Measurements from ENCODE around the gene FGFR3. TPM values are rescaled to one million over a fixed set of nuclear protein-coding genes. Genes with fewer than 3 reads are reported as not detected.

Gene FGFR3
- total and polyA plus RNA-seq, 7 donors: 0.16 to 14.0 (median 0.83) TPM

DNA sequence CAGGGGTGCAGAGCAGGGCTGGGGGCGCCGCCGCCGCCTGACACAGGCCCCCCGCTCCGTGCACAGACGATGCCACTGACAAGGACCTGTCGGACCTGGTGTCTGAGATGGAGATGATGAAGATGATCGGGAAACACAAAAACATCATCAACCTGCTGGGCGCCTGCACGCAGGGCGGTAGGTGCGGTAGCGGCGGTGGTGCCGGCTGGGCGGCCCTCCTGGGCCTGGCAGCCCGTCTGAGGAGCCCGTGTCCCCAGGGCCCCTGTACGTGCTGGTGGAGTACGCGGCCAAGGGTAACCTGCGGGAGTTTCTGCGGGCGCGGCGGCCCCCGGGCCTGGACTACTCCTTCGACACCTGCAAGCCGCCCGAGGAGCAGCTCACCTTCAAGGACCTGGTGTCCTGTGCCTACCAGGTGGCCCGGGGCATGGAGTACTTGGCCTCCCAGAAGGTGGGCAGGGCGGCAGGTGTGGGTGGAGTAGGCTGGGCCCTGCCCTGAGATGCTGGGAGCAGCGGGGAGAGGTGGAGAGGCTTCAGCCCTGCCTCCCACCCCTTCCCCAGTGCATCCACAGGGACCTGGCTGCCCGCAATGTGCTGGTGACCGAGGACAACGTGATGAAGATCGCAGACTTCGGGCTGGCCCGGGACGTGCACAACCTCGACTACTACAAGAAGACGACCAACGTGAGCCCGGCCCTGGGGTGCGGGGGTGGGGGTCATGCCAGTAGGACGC, 12.6 kb downstream of the FGFR3 start:
- H3K36me3 ChIP-seq: no peaks in the 10 kb centered on the region
- DNase-seq: no peak
- intact Hi-C loops (cut with DNase I): no loop called here

GRCh38 chr4:1806223-1806564, 13.1 kb downstream of the FGFR3 start:
- WGBS, 2 donors: 84 to 91% methylated on average over 11 of the region's 11 CpGs
- H3K4me1 ChIP-seq: peaks cover 0 to 22% (median 10%) of the 10 kb centered on the region in 4 donors
- no peaks in the 10 kb centered on the region for H3K36me3 ChIP-seq
- TF ChIP-seq CTCF (IDR thresholded peaks at IDR 0.05) (no peak), POLR2A (IDR thresholded peaks at IDR 0.05) (no peak), EP300 (IDR thresholded peaks at IDR 0.05) (no peak), POLR2AphosphoS5 (IDR thresholded peaks at IDR 0.05) (no peak)
- DNase-seq: no peak
- no peaks in the 10 kb centered on the region for H3K27me3 ChIP-seq
- H3K4me3 ChIP-seq: no peak overlapping the region
- no peaks in the 10 kb centered on the region for H3K9me3 ChIP-seq
- H3K27ac ChIP-seq: no peak overlapping the region
- intact Hi-C loops (cut with DNase I): no loop called here

More for the DNA sequence above, 12.6 kb downstream of the FGFR3 start:
- WGBS, 2 donors: 89 to 91% methylated on average over 47 of the region's 47 CpGs
- Histone ChIP-seq H3K9me3 (no peaks in the 10 kb centered on the region), H3K27ac (no peak overlapping the region), H3K27me3 (peaks cover 0 to 2% (median 0%) of the 10 kb centered on the region in 3 donors), H3K4me3 (no peak overlapping the region), H3K4me1 (peaks cover 0 to 22% (median 10%) of the 10 kb centered on the region in 4 donors)
- no peak for TF ChIP-seq EP300 (IDR thresholded peaks at IDR 0.05)
- no peak for TF ChIP-seq CTCF (IDR thresholded peaks at IDR 0.05)
- TF ChIP-seq POLR2A (IDR thresholded peaks at IDR 0.05): no peak
- no peak for TF ChIP-seq POLR2AphosphoS5 (IDR thresholded peaks at IDR 0.05)

GRCh38 chr4:1806596-1807331, 13.7 kb downstream of the FGFR3 start:
- no peaks in the 10 kb centered on the region for H3K27me3 ChIP-seq
- peaks cover 0 to 22% (median 10%) of the 10 kb centered on the region in 4 donors for H3K4me1 ChIP-seq
- no peak overlapping the region for H3K27ac ChIP-seq
- no peak for DNase-seq
- no peaks in the 10 kb centered on the region for H3K9me3 ChIP-seq
- TF ChIP-seq CTCF (IDR thresholded peaks at IDR 0.05) (no peak), POLR2AphosphoS5 (IDR thresholded peaks at IDR 0.05) (no peak), EP300 (IDR thresholded peaks at IDR 0.05) (no peak), POLR2A (IDR thresholded peaks at IDR 0.05) (no peak)
- intact Hi-C loops (cut with DNase I): no loop called here
- H3K4me3 ChIP-seq: no peak overlapping the region
- WGBS, 2 donors: 88 to 92% methylated on average over 41 of the region's 41 CpGs
- no peaks in the 10 kb centered on the region for H3K36me3 ChIP-seq

DNA sequence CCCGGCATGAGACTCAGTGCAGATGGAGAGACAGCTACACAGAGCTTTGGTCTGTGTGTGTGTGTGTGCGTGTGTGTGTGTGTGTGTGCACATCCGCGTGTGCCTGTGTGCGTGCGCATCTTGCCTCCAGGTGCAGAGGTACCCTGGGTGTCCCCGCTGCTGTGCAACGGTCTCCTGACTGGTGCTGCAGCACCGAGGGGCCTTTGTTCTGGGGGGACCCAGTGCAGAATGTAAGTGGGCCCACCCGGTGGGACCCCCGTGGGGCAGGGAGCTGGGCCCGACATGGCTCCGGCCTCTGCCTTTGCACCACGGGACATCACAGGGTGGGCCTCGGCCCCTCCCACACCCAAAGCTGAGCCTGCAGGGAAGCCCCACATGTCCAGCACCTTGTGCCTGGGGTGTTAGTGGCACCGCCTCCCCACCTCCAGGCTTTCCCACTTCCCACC, 14.3 kb downstream of the FGFR3 start:
- no peak for DNase-seq
- Histone ChIP-seq H3K4me3 (no peak overlapping the region), H3K4me1 (peaks cover 0 to 22% (median 10%) of the 10 kb centered on the region in 4 donors), H3K9me3 (no peaks in the 10 kb centered on the region), H3K27ac (no peak overlapping the region), H3K27me3 (no peaks in the 10 kb centered on the region), H3K36me3 (no peaks in the 10 kb centered on the region)
- TF ChIP-seq POLR2A (IDR thresholded peaks at IDR 0.05) (no peak), EP300 (IDR thresholded peaks at IDR 0.05) (no peak), POLR2AphosphoS5 (IDR thresholded peaks at IDR 0.05) (no peak), CTCF (IDR thresholded peaks at IDR 0.05) (no peak)
- intact Hi-C loops (cut with DNase I): no loop called here
- WGBS, 2 donors: 82% methylated on average over 16 of the region's 16 CpGs
